AG09309 (cell line): ENCODE data around the gene ZFYVE26.
"Not testable (repeated sequence)": the region's sequence is repeated elsewhere in the genome, so short reads cannot be mapped to it uniquely, and the experiment has no call there.

Experiments used
- DNase-seq: peaks from one replicate; pipeline ENCODE4 v3.0.0-alpha.2; 2010; ENCODE audit warnings: low read depth
- H3K4me3 ChIP-seq: 2 replicates; pipeline ENCODE4 v1.5.1; 2011; ENCODE audit warnings: mild to moderate bottlenecking, low read depth, low read length, moderate library complexity; ENCODE audit not compliant: control insufficient read depth
- CTCF ChIP-seq: IDR thresholded peaks from 2 replicates; pipeline ENCODE4 v1.5.1; 2011; ENCODE audit warnings: mild to moderate bottlenecking, low read depth, low read length, inconsistent platforms; ENCODE audit not compliant: insufficient read depth, control insufficient read depth; ENCODE audit errors: missing control alignments

The ZFYVE26 gene

DNA sequence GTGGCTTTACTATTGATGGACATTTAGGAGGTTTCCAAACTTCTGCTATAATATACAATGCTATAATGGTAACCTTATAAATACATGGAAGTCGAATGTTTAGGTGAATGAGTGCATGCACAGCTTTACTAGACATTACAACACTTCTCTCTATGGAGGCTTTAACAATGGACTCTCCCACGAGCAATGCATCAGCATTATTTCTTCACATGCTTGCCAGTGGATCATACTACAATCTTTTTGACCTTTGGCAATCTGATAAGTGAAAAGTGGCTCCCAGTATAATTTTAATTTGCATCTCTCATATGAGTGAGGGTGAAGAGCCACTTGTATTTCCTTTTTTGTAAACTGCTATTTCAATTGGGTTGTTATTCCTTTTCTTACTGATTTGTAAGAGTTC is 96.5 kb downstream of the ZFYVE26 start:
- TF ChIP-seq CTCF = no peak
- H3K4me3 ChIP-seq = no peak overlapping the region
- no peak for DNase-seq

- not testable (repeated sequence) for H3K4me3 ChIP-seq, DNase-seq
Measured at GRCh38 chr14:67719385-67719784, 97.0 kb downstream of the ZFYVE26 start.

- no peak for TF ChIP-seq CTCF
Measured at GRCh38 chr14:67718265-67718664, 98.1 kb downstream of the ZFYVE26 start.

DNA sequence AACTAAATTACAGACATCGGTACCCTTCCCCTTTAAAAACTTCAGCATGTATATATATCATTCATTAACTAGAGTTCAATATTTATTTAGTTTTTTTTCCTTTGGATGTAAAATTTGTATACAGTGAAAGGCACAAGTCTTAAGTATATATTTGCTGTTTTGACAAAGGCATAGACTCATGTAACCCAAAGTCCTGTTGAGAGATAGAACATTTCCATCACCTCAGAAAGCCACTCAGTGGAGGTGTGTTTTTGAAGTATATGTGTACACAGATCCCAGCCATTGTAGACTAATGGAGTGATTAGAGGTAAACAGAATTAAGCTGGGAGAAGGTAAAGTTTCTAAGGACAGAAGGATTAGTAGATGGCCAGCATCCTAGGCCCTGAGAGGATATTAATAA is 99.3 kb downstream of the ZFYVE26 start:
- DNase-seq = no peak
- no peak for TF ChIP-seq CTCF
- no peak overlapping the region for H3K4me3 ChIP-seq

More at GRCh38 chr14:67718265-67718664, 98.1 kb downstream of the ZFYVE26 start:
- H3K4me3 ChIP-seq = no peak overlapping the region
- DNase-seq = no peak

DNA sequence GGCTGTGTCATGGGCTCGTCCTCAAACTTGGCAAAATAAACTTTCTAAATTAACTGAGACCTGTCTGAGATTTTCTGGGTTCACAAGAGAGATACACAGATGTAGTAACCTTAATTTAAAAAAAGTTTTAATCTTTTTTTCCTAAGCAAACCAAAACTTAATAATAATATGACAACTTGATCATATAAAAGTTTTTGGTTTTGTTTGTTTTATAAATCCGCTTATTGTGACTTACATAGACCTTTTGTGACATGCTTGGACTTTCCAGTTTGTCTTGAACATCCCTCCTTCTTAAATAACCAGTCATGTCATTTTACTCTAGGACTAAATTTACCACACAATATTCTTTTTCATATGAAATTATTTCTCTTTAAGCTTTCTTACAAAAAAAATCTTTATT is 106.2 kb downstream of the ZFYVE26 start:
- no peak for TF ChIP-seq CTCF
- no peak for DNase-seq
- H3K4me3 ChIP-seq = no peak overlapping the region

- DNase-seq, H3K4me3 ChIP-seq: not testable (repeated sequence)
Measured at GRCh38 chr14:67709796-67710195, 106.6 kb downstream of the ZFYVE26 start.

- DNase-seq, H3K4me3 ChIP-seq: not testable (repeated sequence)
Measured at GRCh38 chr14:67709346-67709745, 107.0 kb downstream of the ZFYVE26 start.

DNA sequence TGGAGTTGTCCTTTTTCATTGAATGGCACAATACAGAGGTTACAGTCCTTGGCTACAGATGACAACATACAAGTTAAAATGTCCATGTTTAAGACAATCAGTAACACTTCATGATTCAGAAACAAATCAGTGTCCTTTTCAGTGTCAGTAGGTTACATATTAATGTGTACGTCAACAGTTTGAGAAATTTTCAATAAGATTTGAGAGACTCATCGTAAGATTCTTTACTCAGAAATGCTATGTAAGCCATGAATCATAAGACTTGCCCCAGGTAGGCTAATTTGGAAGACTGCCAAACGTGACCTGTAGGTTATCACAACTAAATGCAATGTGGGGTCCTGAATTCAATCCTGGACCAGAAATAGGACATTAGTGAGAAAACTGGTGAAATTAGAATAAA is 111.2 kb downstream of the ZFYVE26 start:
- H3K4me3 ChIP-seq = no peak overlapping the region
- TF ChIP-seq CTCF = no peak
- no peak for DNase-seq
